Measurements from ENCODE around the gene ZNF385B. TPM values are rescaled to one million over a fixed set of nuclear protein-coding genes. Genes with fewer than 3 reads are reported as not detected.

The ZNF385B gene
- polyA plus RNA-seq (2013) = 0.30 and 0.46 TPM in 2 replicates

- Histone ChIP-seq H3K4me1 (ENCODE audit: control insufficient read depth in 1 of 2, insufficient read depth in 2 of 2, low read length in 2 of 2) (peaks cover 5 to 14% of the 10 kb centered on the region in 2 experiments), H3K79me1 (ENCODE audit: low read length) (no peaks in the 10 kb centered on the region), H2AK5ac (ENCODE audit: low read length) (no peak within 1 kb of the TSS), H4K12ac (ENCODE audit: low read depth, low read length) (no peak within 1 kb of the TSS), H3K79me2 (ENCODE audit: control insufficient read depth, insufficient read depth, low read length, poor library complexity) (no peaks in the 10 kb centered on the region), H3K36me3 (ENCODE audit: control insufficient read depth in 1 of 2, insufficient read depth in 2 of 2, low read length in 2 of 2) (no peaks in the 10 kb centered on the region), H3K27ac (ENCODE audit: low read depth, low read length) (no peak within 1 kb of the TSS), H3K23ac (ENCODE audit: low read length) (no peak within 1 kb of the TSS), H3K4me3 (ENCODE audit: low read depth, low read length) (peak within 1 kb of the TSS; percentile 83), H3K9me3 (ENCODE audit: insufficient read depth, low read depth, low read length) (no peaks in the 10 kb centered on the region), H3K9ac (ENCODE audit: low read length) (no peak within 1 kb of the TSS), H2AFZ (ENCODE audit: insufficient read depth, low read length, poor library complexity) (peak within 1 kb of the TSS; percentile 67), H3K4me2 (ENCODE audit: low read length) (peak within 1 kb of the TSS; percentile 100), H3K27me3 (ENCODE audit: insufficient read depth, low read length) (peaks cover 19% of the 10 kb centered on the region), H2BK120ac (ENCODE audit: insufficient read depth, low read length, poor library complexity) (no peak within 1 kb of the TSS), H3K18ac (ENCODE audit: low read length) (no peak within 1 kb of the TSS), H4K91ac (ENCODE audit: low read depth, low read length) (no peak within 1 kb of the TSS), H2BK12ac (ENCODE audit: low read length) (no peak within 1 kb of the TSS), H2BK5ac (ENCODE audit: low read depth, low read length, poor library complexity) (no peak within 1 kb of the TSS), H3K4ac (ENCODE audit: low read depth, low read length) (no peak within 1 kb of the TSS), H4K8ac (ENCODE audit: low read depth, low read length) (no peak within 1 kb of the TSS), H3K14ac (ENCODE audit: low read length) (no peak within 1 kb of the TSS)
- whole genome bisulfite sequencing (ENCODE audit: extremely low coverage, insufficient coverage, insufficient read length) = no CpG with 5 or more reads among the region's 55 CpGs
- peak in 1 of 2 donors; percentile 30 for DNase-seq
These were observed at the start of gene ZNF385B for GRCh38 chr2:179861416-179862067. Gene ZNF385B, minus strand, starts transcription at chr2:179861612.

GRCh38 chr2:179910735-179911113 is 49.3 kb upstream of the ZNF385B start:
- no peaks in the 10 kb centered on the region for H3K4me1 ChIP-seq (ENCODE audit: control insufficient read depth in 1 of 2, insufficient read depth in 2 of 2, low read length in 2 of 2)
- H2AFZ ChIP-seq (ENCODE audit: insufficient read depth, low read length, poor library complexity) = no peak overlapping the region
- no peak overlapping the region for H3K18ac ChIP-seq (ENCODE audit: low read length)
- no peak overlapping the region for H4K91ac ChIP-seq (ENCODE audit: low read depth, low read length)
- H3K27ac ChIP-seq (ENCODE audit: low read depth, low read length) = no peak overlapping the region
- H3K4me2 ChIP-seq (ENCODE audit: low read length) = no peak overlapping the region
- H3K9ac ChIP-seq (ENCODE audit: low read length) = no peak overlapping the region
- H3K4ac ChIP-seq (ENCODE audit: low read depth, low read length) = no peak overlapping the region
- H2BK120ac ChIP-seq (ENCODE audit: insufficient read depth, low read length, poor library complexity) = no peak overlapping the region
- no peak overlapping the region for H3K4me3 ChIP-seq (ENCODE audit: low read depth, low read length)
- H4K8ac ChIP-seq (ENCODE audit: low read depth, low read length) = no peak overlapping the region
- WGBS (ENCODE audit: extremely low coverage, insufficient coverage, insufficient read length) = no CpG with 5 or more reads among the region's 3 CpGs
- no peak for DNase-seq
- no peaks in the 10 kb centered on the region for H3K79me2 ChIP-seq (ENCODE audit: control insufficient read depth, insufficient read depth, low read length, poor library complexity)
- no peaks in the 10 kb centered on the region for H3K27me3 ChIP-seq (ENCODE audit: insufficient read depth, low read length)
- no peak overlapping the region for H2AK5ac ChIP-seq (ENCODE audit: low read length)
- no peaks in the 10 kb centered on the region for H3K79me1 ChIP-seq (ENCODE audit: low read length)
- H2BK5ac ChIP-seq (ENCODE audit: low read depth, low read length, poor library complexity) = no peak overlapping the region
- H4K12ac ChIP-seq (ENCODE audit: low read depth, low read length) = no peak overlapping the region
- H3K36me3 ChIP-seq (ENCODE audit: control insufficient read depth in 1 of 2, insufficient read depth in 2 of 2, low read length in 2 of 2) = no peaks in the 10 kb centered on the region
- H3K9me3 ChIP-seq (ENCODE audit: insufficient read depth, low read depth, low read length) = no peaks in the 10 kb centered on the region
- no peak overlapping the region for H2BK12ac ChIP-seq (ENCODE audit: low read length)
- H3K14ac ChIP-seq (ENCODE audit: low read length) = no peak overlapping the region
- no peak overlapping the region for H3K23ac ChIP-seq (ENCODE audit: low read length)

- H3K27me3 ChIP-seq (ENCODE audit: insufficient read depth, low read length) = no peaks in the 10 kb centered on the region
- H3K4me1 ChIP-seq (ENCODE audit: control insufficient read depth in 1 of 2, insufficient read depth in 2 of 2, low read length in 2 of 2) = no peaks in the 10 kb centered on the region
- H2BK12ac ChIP-seq (ENCODE audit: low read length) = no peak overlapping the region
- H2AK5ac ChIP-seq (ENCODE audit: low read length) = no peak overlapping the region
- H3K18ac ChIP-seq (ENCODE audit: low read length) = no peak overlapping the region
- H4K8ac ChIP-seq (ENCODE audit: low read depth, low read length) = no peak overlapping the region
- H3K14ac ChIP-seq (ENCODE audit: low read length) = no peak overlapping the region
- no peaks in the 10 kb centered on the region for H3K9me3 ChIP-seq (ENCODE audit: insufficient read depth, low read depth, low read length)
- no peak overlapping the region for H3K4me2 ChIP-seq (ENCODE audit: low read length)
- no peak overlapping the region for H2AFZ ChIP-seq (ENCODE audit: insufficient read depth, low read length, poor library complexity)
- no peak overlapping the region for H3K27ac ChIP-seq (ENCODE audit: low read depth, low read length)
- no peak overlapping the region for H4K91ac ChIP-seq (ENCODE audit: low read depth, low read length)
- H3K79me1 ChIP-seq (ENCODE audit: low read length) = no peaks in the 10 kb centered on the region
- no peak overlapping the region for H4K12ac ChIP-seq (ENCODE audit: low read depth, low read length)
- whole genome bisulfite sequencing (ENCODE audit: extremely low coverage, insufficient coverage, insufficient read length) = no CpG with 5 or more reads among the region's 6 CpGs
- H2BK120ac ChIP-seq (ENCODE audit: insufficient read depth, low read length, poor library complexity) = no peak overlapping the region
- no peaks in the 10 kb centered on the region for H3K36me3 ChIP-seq (ENCODE audit: control insufficient read depth in 1 of 2, insufficient read depth in 2 of 2, low read length in 2 of 2)
- no peak overlapping the region for H3K9ac ChIP-seq (ENCODE audit: low read length)
- peak overlapping the region; percentile 3 for H3K23ac ChIP-seq (ENCODE audit: low read length)
- H3K4ac ChIP-seq (ENCODE audit: low read depth, low read length) = no peak overlapping the region
- H3K4me3 ChIP-seq (ENCODE audit: low read depth, low read length) = no peak overlapping the region
- DNase-seq = no peak
- no peak overlapping the region for H2BK5ac ChIP-seq (ENCODE audit: low read depth, low read length, poor library complexity)
- H3K79me2 ChIP-seq (ENCODE audit: control insufficient read depth, insufficient read depth, low read length, poor library complexity) = no peaks in the 10 kb centered on the region
These were observed 48.7 kb upstream of the ZNF385B start for GRCh38 chr2:179909845-179910734.

GRCh38 chr2:179900655-179901054 is 39.2 kb upstream of the ZNF385B start:
- no peak overlapping the region for H3K27ac ChIP-seq (ENCODE audit: low read depth, low read length)
- H3K79me1 ChIP-seq (ENCODE audit: low read length) = no peaks in the 10 kb centered on the region
- no peaks in the 10 kb centered on the region for H3K36me3 ChIP-seq (ENCODE audit: control insufficient read depth in 1 of 2, insufficient read depth in 2 of 2, low read length in 2 of 2)
- no peak overlapping the region for H2BK5ac ChIP-seq (ENCODE audit: low read depth, low read length, poor library complexity)
- no peak overlapping the region for H3K4me2 ChIP-seq (ENCODE audit: low read length)
- no peak overlapping the region for H3K4ac ChIP-seq (ENCODE audit: low read depth, low read length)
- no peak overlapping the region for H2AK5ac ChIP-seq (ENCODE audit: low read length)
- H3K14ac ChIP-seq (ENCODE audit: low read length) = no peak overlapping the region
- no peak for DNase-seq
- no peak overlapping the region for H2BK120ac ChIP-seq (ENCODE audit: insufficient read depth, low read length, poor library complexity)
- no peak overlapping the region for H4K91ac ChIP-seq (ENCODE audit: low read depth, low read length)
- no peak overlapping the region for H3K18ac ChIP-seq (ENCODE audit: low read length)
- H3K9me3 ChIP-seq (ENCODE audit: insufficient read depth, low read depth, low read length) = no peaks in the 10 kb centered on the region
- H3K4me3 ChIP-seq (ENCODE audit: low read depth, low read length) = no peak overlapping the region
- no peak overlapping the region for H3K23ac ChIP-seq (ENCODE audit: low read length)
- WGBS (ENCODE audit: extremely low coverage, insufficient coverage, insufficient read length) = no CpG with 5 or more reads among the region's 5 CpGs
- no peak overlapping the region for H3K9ac ChIP-seq (ENCODE audit: low read length)
- no peak overlapping the region for H4K12ac ChIP-seq (ENCODE audit: low read depth, low read length)
- H4K8ac ChIP-seq (ENCODE audit: low read depth, low read length) = no peak overlapping the region
- H2AFZ ChIP-seq (ENCODE audit: insufficient read depth, low read length, poor library complexity) = no peak overlapping the region
- no peak overlapping the region for H2BK12ac ChIP-seq (ENCODE audit: low read length)
- H3K27me3 ChIP-seq (ENCODE audit: insufficient read depth, low read length) = no peaks in the 10 kb centered on the region
- H3K4me1 ChIP-seq (ENCODE audit: control insufficient read depth in 1 of 2, insufficient read depth in 2 of 2, low read length in 2 of 2) = no peaks in the 10 kb centered on the region
- no peaks in the 10 kb centered on the region for H3K79me2 ChIP-seq (ENCODE audit: control insufficient read depth, insufficient read depth, low read length, poor library complexity)
